ENCODE results near the gene TRMU. TPM values are rescaled to one million over a fixed set of nuclear protein-coding genes. Genes with fewer than 3 reads are reported as not detected.

The TRMU gene
- total RNA-seq (2021; ENCODE audit: unreplicated experiment) (48.8 TPM), Bru-seq, nascent RNA (percentile 67 among the genes with signal in this experiment), BruChase-seq, experiment 1, labeled RNA remaining after a 2-hour chase (percentile 67 among the genes with signal in this experiment), BruChase-seq, experiment 2, labeled RNA remaining after a 6-hour chase (percentile 65 among the genes with signal in this experiment)
- polyA plus RNA-seq (2012; ENCODE audit: insufficient read length): 32.8 TPM
- long read RNA-seq, transcript TRMU-201 (11 exons, 1,940 nt): major isoform, 21 of 68 reads
- long read RNA-seq, transcript TRMU-211 (2 exons, 1,476 nt): minor isoform, 5 of 68 reads
- long read RNA-seq, partial matches to known transcripts: 5 of 68 reads
- long read RNA-seq, other reads (novel, unspliced or antisense): 29 of 68 reads

- DNase-seq (ENCODE audit: low read depth, low spot score): no peak
- in situ Hi-C loops (cut with HindIII; ENCODE audit: low pct_unique_long_range_greater_than_20kb, low sequenced_read_pairs): no loop called here
- POLR2A ChIA-PET: interaction anchor here (0.5 kb wide), 1 partner anchor 142 kb away, joined by 3 read pairs; no protein-coding TSS in a partner anchor
- CTCF ChIA-PET: interaction anchor here (0.8 kb wide), 1 partner anchor 215 kb away, joined by 4 read pairs; no protein-coding TSS in a partner anchor
- Histone ChIP-seq H3K4me3 (ENCODE audit: low read depth in 2 of 2, low read length in 2 of 2) (peak within 1 kb of the TSS; percentile 78 to 79), H3K27me3 (ENCODE audit: control insufficient read depth, insufficient read depth, low read length) (no peaks in the 10 kb centered on the region), H3K27ac (ENCODE audit: low read length) (peak within 1 kb of the TSS; percentile 85), H3K4me1 (ENCODE audit: control insufficient read depth, insufficient read depth, low read length) (no peaks in the 10 kb centered on the region; the same call in 1 of the 2 replicates), H3K9me3 (ENCODE audit: control insufficient read depth, insufficient read depth, low read depth, low read length) (no peaks in the 10 kb centered on the region), H3K36me3 (ENCODE audit: control insufficient read depth, insufficient read depth, low read length) (peaks cover 7% of the 10 kb centered on the region)
- ATAC-seq: peak; percentile 98
- intact Hi-C loops (cut with micrococcal nuclease; ENCODE audit: unreplicated experiment): no loop called here
- no TSS peak for BruUV-seq (replicated peaks)
- TF ChIP-seq REST (IDR thresholded peaks at IDR 0.05; ENCODE audit: insufficient read depth in 1 of 2, low read depth in 2 of 2, low read length in 1 of 2) (0 out of 4 replicates have a peak, but pooled peaks of 1 of the 2 experiments have one; percentile 60), SIN3A (IDR thresholded peaks at IDR 0.05; ENCODE audit: borderline replicate concordance, insufficient read depth, low read depth, low read length) (0 out of 2 replicates have a peak, but pooled peaks have one; percentile 50), TCF7L2 (IDR thresholded peaks at IDR 0.05; ENCODE audit: low read depth, low read length) (no peak), POLR2AphosphoS5 (IDR thresholded peaks at IDR 0.05; ENCODE audit: low read depth, low read length) (peak; percentile 82)
These were observed at the start of gene TRMU for GRCh38 chr22:46335201-46336118. Gene TRMU, plus strand, starts transcription at chr22:46335714. Its CDS starts 51 bp downstream, at chr22:46335765.

GRCh38 chr22:46286006-46286405 is 49.5 kb upstream of the TRMU start:
- ChIA-PET POLR2A (no interaction called here), CTCF (no interaction called here)
- BruUV-seq (replicated peaks): no TSS peak
- TF ChIP-seq REST (IDR thresholded peaks at IDR 0.05; ENCODE audit: insufficient read depth in 1 of 2, low read depth in 2 of 2, low read length in 1 of 2): no peak
- TF ChIP-seq SIN3A (IDR thresholded peaks at IDR 0.05; ENCODE audit: borderline replicate concordance, insufficient read depth, low read depth, low read length): no peak
- no peak for TF ChIP-seq POLR2AphosphoS5 (IDR thresholded peaks at IDR 0.05; ENCODE audit: low read depth, low read length)
- no peak for TF ChIP-seq TCF7L2 (IDR thresholded peaks at IDR 0.05; ENCODE audit: low read depth, low read length)
- TF ChIP-seq CTCF (IDR thresholded peaks at IDR 0.05): no peak
- no peak overlapping the region for H3K27ac ChIP-seq (ENCODE audit: low read length)
- H3K4me3 ChIP-seq (ENCODE audit: low read depth in 2 of 2, low read length in 2 of 2): no peak overlapping the region
- intact Hi-C loops (cut with micrococcal nuclease; ENCODE audit: unreplicated experiment) (no loop called here), in situ Hi-C loops (cut with HindIII; ENCODE audit: low pct_unique_long_range_greater_than_20kb, low sequenced_read_pairs) (no loop called here)
- DNase-seq (ENCODE audit: low read depth, low spot score): no peak
- H3K9me3 ChIP-seq (ENCODE audit: control insufficient read depth, insufficient read depth, low read depth, low read length): no peaks in the 10 kb centered on the region
- ATAC-seq: no peak
- H3K36me3 ChIP-seq (ENCODE audit: control insufficient read depth, insufficient read depth, low read length): no peaks in the 10 kb centered on the region
- H3K27me3 ChIP-seq (ENCODE audit: control insufficient read depth, insufficient read depth, low read length): no peaks in the 10 kb centered on the region
- H3K4me1 ChIP-seq (ENCODE audit: control insufficient read depth, insufficient read depth, low read length): no peaks in the 10 kb centered on the region
